ENCODE measurements around the gene FNDC3B. TPM values are rescaled to one million over a fixed set of nuclear protein-coding genes. Genes with fewer than 3 reads are reported as not detected.

The FNDC3B gene
- total RNA-seq, 1 donor from 2014 or later: 54.9 TPM

DNA sequence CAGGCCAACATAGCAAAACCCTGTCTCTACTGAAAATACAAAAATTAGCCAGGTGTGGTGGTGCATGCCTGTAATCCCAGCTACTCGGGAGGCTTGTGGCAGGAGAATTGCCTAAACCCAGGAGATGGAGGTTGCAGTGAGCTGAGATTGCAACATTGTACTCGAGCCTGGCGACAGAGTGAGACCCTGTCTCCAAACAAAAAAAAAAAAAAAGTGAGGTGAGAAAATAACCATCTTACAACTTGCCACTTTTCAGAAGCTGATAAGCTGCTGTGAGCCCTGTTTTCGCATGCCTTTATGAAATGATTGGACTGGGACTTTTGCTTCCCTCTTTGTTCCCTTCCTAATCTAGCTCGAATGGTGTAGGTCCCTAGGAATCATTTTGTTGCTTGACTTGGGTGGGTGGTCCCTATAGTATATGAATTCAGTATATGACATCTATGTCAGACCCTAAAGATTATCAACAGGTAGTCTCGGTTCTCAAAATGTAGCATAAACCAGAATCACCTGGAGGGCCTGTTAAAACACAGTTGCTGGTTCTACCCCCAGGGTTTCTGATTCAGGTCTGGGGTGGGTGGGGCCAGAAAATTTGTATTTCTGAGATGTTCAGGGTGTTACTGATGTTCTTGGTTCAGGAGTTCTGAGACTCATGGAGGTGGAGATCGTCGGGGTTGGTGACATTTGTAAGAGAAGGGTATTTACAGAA is 107.9 kb downstream of the FNDC3B start:
- TF ChIP-seq, protein P1, sequence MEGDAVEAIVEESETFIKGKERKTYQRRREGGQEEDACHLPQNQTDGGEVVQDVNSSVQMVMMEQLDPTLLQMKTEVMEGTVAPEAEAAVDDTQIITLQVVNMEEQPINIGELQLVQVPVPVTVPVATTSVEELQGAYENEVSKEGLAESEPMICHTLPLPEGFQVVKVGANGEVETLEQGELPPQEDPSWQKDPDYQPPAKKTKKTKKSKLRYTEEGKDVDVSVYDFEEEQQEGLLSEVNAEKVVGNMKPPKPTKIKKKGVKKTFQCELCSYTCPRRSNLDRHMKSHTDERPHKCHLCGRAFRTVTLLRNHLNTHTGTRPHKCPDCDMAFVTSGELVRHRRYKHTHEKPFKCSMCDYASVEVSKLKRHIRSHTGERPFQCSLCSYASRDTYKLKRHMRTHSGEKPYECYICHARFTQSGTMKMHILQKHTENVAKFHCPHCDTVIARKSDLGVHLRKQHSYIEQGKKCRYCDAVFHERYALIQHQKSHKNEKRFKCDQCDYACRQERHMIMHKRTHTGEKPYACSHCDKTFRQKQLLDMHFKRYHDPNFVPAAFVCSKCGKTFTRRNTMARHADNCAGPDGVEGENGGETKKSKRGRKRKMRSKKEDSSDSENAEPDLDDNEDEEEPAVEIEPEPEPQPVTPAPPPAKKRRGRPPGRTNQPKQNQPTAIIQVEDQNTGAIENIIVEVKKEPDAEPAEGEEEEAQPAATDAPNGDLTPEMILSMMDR (IDR thresholded peaks at IDR 0.05): no peak
- no peak for DNase-seq (ENCODE audit: low spot score in 2 of 2)
- H3K4me1 ChIP-seq: peaks cover 4 to 16% of the 10 kb centered on the region in 2 donors
- no peaks in the 10 kb centered on the region for H3K9me3 ChIP-seq
- no peak overlapping the region for H3K27ac ChIP-seq
- H3K4me3 ChIP-seq: no peak overlapping the region
- intact Hi-C loops (cut with DNase I): no loop called here
- no peaks in the 10 kb centered on the region for H3K36me3 ChIP-seq
- no peaks in the 10 kb centered on the region for H3K27me3 ChIP-seq

DNA sequence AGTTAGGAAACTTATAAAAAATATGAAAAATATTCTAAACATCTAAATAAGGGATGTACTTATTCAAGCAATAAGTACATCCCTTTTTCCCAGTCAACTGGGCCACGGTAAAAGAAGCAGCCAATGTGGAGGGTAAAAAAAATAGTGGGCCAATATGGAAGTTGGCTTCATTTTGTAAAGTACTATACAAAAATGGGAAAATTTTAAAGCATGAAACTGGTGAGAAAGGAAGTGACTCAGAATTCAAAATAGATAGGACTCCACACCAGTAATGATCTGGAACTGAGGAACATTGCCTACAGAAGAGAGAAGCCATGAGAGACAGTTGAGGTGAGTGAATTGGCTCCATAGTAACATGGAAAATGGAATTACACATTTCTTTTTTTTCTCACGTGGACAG is 108.9 kb downstream of the FNDC3B start:
- Histone ChIP-seq H3K4me1 (peaks cover 4 to 22% of the 10 kb centered on the region in 2 donors), H3K36me3 (no peaks in the 10 kb centered on the region), H3K27ac (peak overlapping the region in 1 of 2 donors; percentile 36), H3K27me3 (no peaks in the 10 kb centered on the region), H3K4me3 (no peak overlapping the region), H3K9me3 (no peaks in the 10 kb centered on the region)
- TF ChIP-seq, protein P1 (IDR thresholded peaks at IDR 0.05): no peak
- intact Hi-C loops (cut with DNase I): no loop called here
- DNase-seq (ENCODE audit: low spot score in 2 of 2): no peak

DNA sequence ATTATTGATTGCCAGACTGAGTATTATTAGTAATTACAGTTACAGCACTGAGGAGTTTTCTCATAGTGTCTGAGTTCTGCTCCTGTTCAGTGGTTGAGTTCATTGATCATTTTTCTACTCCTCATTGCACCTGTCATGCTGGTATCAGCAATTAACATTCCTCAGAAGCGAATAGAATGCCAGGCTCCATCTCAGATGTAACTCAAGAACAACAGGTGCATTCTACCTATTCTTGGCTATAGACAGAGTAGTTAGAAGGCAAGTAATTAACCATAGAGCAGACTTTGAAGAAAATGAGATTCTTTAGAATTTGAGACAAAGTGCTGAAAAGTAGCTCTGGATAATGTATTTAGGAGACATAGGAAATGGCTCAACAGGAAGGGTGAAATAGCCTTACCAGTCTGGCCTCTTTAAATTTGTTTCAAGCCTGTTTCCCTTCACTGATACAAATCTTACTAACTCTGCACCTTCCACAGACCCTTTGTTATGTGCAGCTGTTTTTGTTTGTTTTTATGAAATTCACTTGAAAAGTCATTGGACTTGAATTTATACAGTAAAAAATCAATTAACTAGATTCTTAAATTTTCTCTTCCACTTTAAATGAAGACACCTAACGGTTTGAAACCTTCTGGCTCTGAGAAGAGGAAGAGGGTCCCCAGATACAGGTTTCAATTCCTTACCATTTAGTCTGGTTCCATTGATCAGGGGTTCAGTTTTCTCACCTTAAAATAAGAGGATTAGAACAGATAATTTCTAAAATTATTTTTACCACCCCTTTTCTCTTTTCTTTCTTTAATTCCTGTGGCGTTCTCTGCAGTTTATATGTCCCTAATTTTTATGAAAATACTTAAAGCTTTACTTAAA is 109.6 kb downstream of the FNDC3B start:
- no peaks in the 10 kb centered on the region for H3K27me3 ChIP-seq
- TF ChIP-seq, protein P1 (IDR thresholded peaks at IDR 0.05): no peak
- DNase-seq (ENCODE audit: low spot score in 2 of 2): no peak
- no peaks in the 10 kb centered on the region for H3K9me3 ChIP-seq
- H3K36me3 ChIP-seq: no peaks in the 10 kb centered on the region
- intact Hi-C loops (cut with DNase I): no loop called here
- H3K4me1 ChIP-seq: peaks cover 9 to 28% of the 10 kb centered on the region in 2 donors
- peak overlapping the region in 1 of 2 donors; percentile 36 for H3K27ac ChIP-seq
- no peak overlapping the region for H3K4me3 ChIP-seq

DNA sequence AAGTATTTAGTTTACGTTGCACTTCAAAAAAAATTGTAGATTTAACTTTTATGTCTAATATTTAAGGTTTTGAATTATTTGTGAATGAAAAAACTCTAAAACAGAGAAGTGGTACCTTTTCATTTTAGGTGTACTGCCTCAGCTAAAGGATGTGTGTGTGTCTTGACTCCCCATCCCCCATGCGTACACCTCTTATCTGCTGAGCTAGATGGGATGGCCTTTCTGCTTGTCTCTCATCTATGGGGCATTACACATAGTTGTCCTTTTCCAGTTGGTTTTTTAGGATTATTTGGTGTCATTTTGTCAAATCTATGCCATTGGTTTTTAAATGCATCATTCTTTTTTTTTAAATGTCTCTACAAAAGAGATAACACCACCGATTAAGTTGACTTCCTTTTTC is 110.9 kb downstream of the FNDC3B start:
- H3K4me3 ChIP-seq: no peak overlapping the region
- TF ChIP-seq, protein P1 (IDR thresholded peaks at IDR 0.05): no peak
- no peaks in the 10 kb centered on the region for H3K27me3 ChIP-seq
- peaks cover 23 to 41% of the 10 kb centered on the region in 2 donors for H3K4me1 ChIP-seq
- no peaks in the 10 kb centered on the region for H3K36me3 ChIP-seq
- no peaks in the 10 kb centered on the region for H3K9me3 ChIP-seq
- intact Hi-C loops (cut with DNase I): loop anchor here (5.0 kb wide), 2 partner anchors 112 to 172 kb away; no protein-coding TSS in a partner anchor
- no peak for DNase-seq (ENCODE audit: low spot score in 2 of 2)
- H3K27ac ChIP-seq: no peak overlapping the region

DNA sequence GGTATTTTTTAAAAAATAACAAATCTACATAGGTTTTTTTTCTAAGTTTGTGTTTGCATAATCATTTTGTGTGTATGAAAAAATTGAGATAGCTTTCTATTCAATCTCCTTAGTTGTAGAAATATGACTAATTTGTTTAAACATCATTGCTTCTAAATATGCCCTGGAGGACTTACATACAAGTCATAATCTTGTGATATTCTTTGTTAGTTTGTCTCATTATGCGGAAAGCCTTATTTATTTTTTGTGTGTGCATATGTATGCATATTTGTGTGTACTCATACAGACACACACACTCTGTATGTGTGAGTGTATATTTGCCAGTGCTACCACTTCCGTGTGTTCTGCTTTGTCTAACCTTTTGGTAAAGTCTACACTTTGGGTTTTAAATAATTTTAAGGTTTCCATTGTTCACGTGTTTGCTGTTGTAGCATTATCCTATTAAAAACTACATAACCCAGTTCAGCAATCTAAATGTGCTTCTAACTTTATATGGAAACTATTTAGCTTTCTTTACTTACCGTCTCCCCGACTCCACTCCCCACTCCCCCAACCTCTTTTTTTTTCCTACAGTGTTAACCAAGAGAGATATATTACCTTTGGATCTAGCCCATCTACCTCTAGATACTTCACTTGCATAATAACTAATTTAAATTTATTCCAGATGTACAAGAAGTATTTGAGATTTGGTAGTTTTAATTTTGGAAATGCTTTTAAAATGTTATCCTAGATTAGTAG is 111.7 kb downstream of the FNDC3B start:
- TF ChIP-seq, protein P1 (IDR thresholded peaks at IDR 0.05): no peak
- Histone ChIP-seq H3K27me3 (no peaks in the 10 kb centered on the region), H3K9me3 (no peaks in the 10 kb centered on the region), H3K36me3 (no peaks in the 10 kb centered on the region), H3K4me3 (no peak overlapping the region), H3K4me1 (peaks cover 31 to 49% of the 10 kb centered on the region in 2 donors), H3K27ac (peak overlapping the region in 1 of 2 donors; percentile 97)
- no peak for DNase-seq (ENCODE audit: low spot score in 2 of 2)
- intact Hi-C loops (cut with DNase I): loop anchor here (5.0 kb wide), 2 partner anchors 111 to 171 kb away; no protein-coding TSS in a partner anchor

All from ascending aorta (tissue), 2 donors.